GM23338 (cell line): Measurements from ENCODE around the gene PDS5A. TPM values are rescaled to one million over a fixed set of nuclear protein-coding genes. Genes with fewer than 3 reads are reported as not detected.

Experiments used
- ATAC-seq: fragments of 200-7000 bp; cut with Tn5 transposase; 3 replicates; pipeline ENCODE4 v1.9.1; 2020
- DNase-seq: peaks from one replicate; pipeline ENCODE4 v3.0.0-alpha.2; 2015; ENCODE audit warnings: low spot score
- H2AFZ ChIP-seq: fragments of 200-600 bp; sonication (generic); 2 replicates; pipeline ENCODE4 v1.8.0; 2016; ENCODE audit warnings: antibody characterized with exemption, mild to moderate bottlenecking, moderate library complexity
- H3F3A ChIP-seq: fragments of 200-600 bp; sonication (generic); replicated peaks from 2 replicates; pipeline ENCODE4 v1.8.0; 2017; ENCODE audit warnings: antibody characterized with exemption, mixed run types, low read depth
- H3K27ac ChIP-seq: fragments of 200-600 bp; sonication (generic); 2 replicates; pipeline ENCODE4 v1.6.1; 2016; ENCODE audit warnings: low read depth
- H3K27me3 ChIP-seq: fragments of 200-600 bp; sonication (generic); 2 replicates; pipeline ENCODE4 v1.8.0; 2016; ENCODE audit warnings: mild to moderate bottlenecking, mixed run types, moderate library complexity; ENCODE audit not compliant: insufficient read depth
- H3K36me3 ChIP-seq: fragments of 200-600 bp; sonication (generic); 2 replicates; pipeline ENCODE4 v1.8.0; 2016; ENCODE audit warnings: mild to moderate bottlenecking; ENCODE audit not compliant: insufficient read depth
- H3K4me1 ChIP-seq: fragments of 200-600 bp; sonication (generic); 2 replicates; pipeline ENCODE4 v1.8.0; 2016; ENCODE audit warnings: mild to moderate bottlenecking, moderate library complexity; ENCODE audit not compliant: insufficient read depth
- H3K4me2 ChIP-seq: fragments of 200-600 bp; sonication (generic); 2 replicates; pipeline ENCODE4 v1.7.1; 2017; ENCODE audit warnings: mixed run types
- H3K4me3 ChIP-seq: fragments of 200-600 bp; sonication (generic); 2 replicates; pipeline ENCODE4 v1.6.1; 2016; ENCODE audit warnings: mixed run types
- H3K79me2 ChIP-seq: fragments of 200-600 bp; sonication (generic); replicated peaks from 2 replicates; pipeline ENCODE4 v1.8.0; 2017; ENCODE audit warnings: mild to moderate bottlenecking; ENCODE audit not compliant: insufficient read depth
- H3K9me2 ChIP-seq: fragments of 200-600 bp; sonication (generic); 2 replicates; pipeline ENCODE4 v1.8.0; 2017; ENCODE audit not compliant: insufficient read depth
- H4K20me1 ChIP-seq: fragments of 200-600 bp; sonication (generic); replicated peaks from 2 replicates; pipeline ENCODE4 v1.8.0; 2017; ENCODE audit warnings: mild to moderate bottlenecking; ENCODE audit not compliant: insufficient read depth
- H3K27ac Mint-ChIP-seq: 2 replicates; pipeline ENCODE4 v1.8.0; 2020; ENCODE audit warnings: inconsistent platforms, mild to moderate bottlenecking, moderate library complexity, mixed read lengths
- H3K27me3 Mint-ChIP-seq: 3 replicates; pipeline ENCODE4 v1.8.0; 2022; ENCODE audit warnings: low read depth, mild to moderate bottlenecking, moderate library complexity, mixed read lengths, inconsistent platforms; ENCODE audit not compliant: insufficient read depth, poor library complexity
- H3K36me3 Mint-ChIP-seq: 3 replicates; pipeline ENCODE4 v1.8.0; 2021; ENCODE audit warnings: low read depth, mild to moderate bottlenecking, inconsistent platforms, moderate library complexity, mixed read lengths
- H3K4me1 Mint-ChIP-seq: 3 replicates; pipeline ENCODE4 v1.8.0; 2020; ENCODE audit warnings: mild to moderate bottlenecking, inconsistent platforms, mixed read lengths
- H3K4me3 Mint-ChIP-seq: 3 replicates; pipeline ENCODE4 v1.8.0; 2021; ENCODE audit warnings: moderate library complexity, mild to moderate bottlenecking, inconsistent platforms, mixed read lengths
- H3K9me3 Mint-ChIP-seq: 3 replicates; pipeline ENCODE4 v1.8.0; 2020; ENCODE audit warnings: moderate library complexity, mild to moderate bottlenecking, inconsistent platforms, mixed read lengths
- EZH2 ChIP-seq: fragments of 200-600 bp; sonication (generic); IDR thresholded peaks from one replicate; pipeline ENCODE4 v1.8.0; 2017; ENCODE audit warnings: antibody characterized with exemption, mild to moderate bottlenecking, low read depth; ENCODE audit not compliant: unreplicated experiment
- EZH2phosphoT487 ChIP-seq: fragments of 200-600 bp; sonication (generic); IDR thresholded peaks from one replicate; pipeline ENCODE4 v1.8.1; 2018; ENCODE audit warnings: antibody characterized with exemption; ENCODE audit not compliant: unreplicated experiment
- POLR2AphosphoS5 ChIP-seq: IDR thresholded peaks from 2 replicates; pipeline ENCODE4 v1.6.1; 2016; ENCODE audit warnings: antibody characterized with exemption, low read depth
- ZNF331 ChIP-seq: fragments of 250-450 bp; sonication (Bioruptor Pico); IDR thresholded peaks from 2 replicates; pipeline ENCODE4 v1.5.0; 2020; ENCODE audit warnings: low read depth, mild to moderate bottlenecking, moderate library complexity
- polyA plus RNA-seq: library from polyadenylated mRNA; unstranded; fragments of >200 nt; fragmentation: Nextera tagmentation; extraction: Ambion mirVana; gene quantifications from 2 replicates; pipeline ENCODE4 v1.2.1, GENCODE V29; 2016
- total RNA-seq: library from RNA; depleted of rRNA; stranded (reverse); fragments of >200 nt; shearing (Covaris generic); gene quantifications from 2 replicates; pipeline ENCODE4 v1.2.3, GENCODE V29; 2014
- TF ChIP-seq, protein P1 (sequence below): fragments of 250-450 bp; sonication (Bioruptor Pico); IDR thresholded peaks from 2 replicates; pipeline ENCODE4 v1.5.0; 2020; ENCODE audit warnings: mild to moderate bottlenecking, moderate library complexity

PDS5A gene
- total and polyA plus RNA-seq, 2 experiments from 2014 or later = 22.1 to 91.9 TPM

DNA sequence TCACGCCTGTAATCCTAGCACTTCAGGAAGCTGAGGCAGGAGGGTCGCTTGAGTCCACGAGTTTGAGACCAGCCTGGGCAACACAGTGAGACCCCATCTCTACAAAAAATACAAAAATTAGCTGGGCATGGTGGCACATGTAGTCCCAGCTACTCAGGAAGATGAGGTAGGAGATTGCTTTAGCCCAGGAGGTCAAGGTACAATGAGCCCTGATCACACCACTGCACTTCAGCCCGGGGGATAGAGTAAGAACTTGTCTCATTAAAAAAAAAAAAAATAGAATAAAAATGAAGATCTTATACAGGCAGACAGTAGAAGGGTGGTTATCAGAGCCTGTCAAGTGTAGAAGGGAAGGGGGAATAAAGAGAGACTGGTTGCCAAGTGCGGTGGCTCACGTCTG, 116.9 kb downstream of the PDS5A start (continued):
- TF ChIP-seq, protein P1, sequence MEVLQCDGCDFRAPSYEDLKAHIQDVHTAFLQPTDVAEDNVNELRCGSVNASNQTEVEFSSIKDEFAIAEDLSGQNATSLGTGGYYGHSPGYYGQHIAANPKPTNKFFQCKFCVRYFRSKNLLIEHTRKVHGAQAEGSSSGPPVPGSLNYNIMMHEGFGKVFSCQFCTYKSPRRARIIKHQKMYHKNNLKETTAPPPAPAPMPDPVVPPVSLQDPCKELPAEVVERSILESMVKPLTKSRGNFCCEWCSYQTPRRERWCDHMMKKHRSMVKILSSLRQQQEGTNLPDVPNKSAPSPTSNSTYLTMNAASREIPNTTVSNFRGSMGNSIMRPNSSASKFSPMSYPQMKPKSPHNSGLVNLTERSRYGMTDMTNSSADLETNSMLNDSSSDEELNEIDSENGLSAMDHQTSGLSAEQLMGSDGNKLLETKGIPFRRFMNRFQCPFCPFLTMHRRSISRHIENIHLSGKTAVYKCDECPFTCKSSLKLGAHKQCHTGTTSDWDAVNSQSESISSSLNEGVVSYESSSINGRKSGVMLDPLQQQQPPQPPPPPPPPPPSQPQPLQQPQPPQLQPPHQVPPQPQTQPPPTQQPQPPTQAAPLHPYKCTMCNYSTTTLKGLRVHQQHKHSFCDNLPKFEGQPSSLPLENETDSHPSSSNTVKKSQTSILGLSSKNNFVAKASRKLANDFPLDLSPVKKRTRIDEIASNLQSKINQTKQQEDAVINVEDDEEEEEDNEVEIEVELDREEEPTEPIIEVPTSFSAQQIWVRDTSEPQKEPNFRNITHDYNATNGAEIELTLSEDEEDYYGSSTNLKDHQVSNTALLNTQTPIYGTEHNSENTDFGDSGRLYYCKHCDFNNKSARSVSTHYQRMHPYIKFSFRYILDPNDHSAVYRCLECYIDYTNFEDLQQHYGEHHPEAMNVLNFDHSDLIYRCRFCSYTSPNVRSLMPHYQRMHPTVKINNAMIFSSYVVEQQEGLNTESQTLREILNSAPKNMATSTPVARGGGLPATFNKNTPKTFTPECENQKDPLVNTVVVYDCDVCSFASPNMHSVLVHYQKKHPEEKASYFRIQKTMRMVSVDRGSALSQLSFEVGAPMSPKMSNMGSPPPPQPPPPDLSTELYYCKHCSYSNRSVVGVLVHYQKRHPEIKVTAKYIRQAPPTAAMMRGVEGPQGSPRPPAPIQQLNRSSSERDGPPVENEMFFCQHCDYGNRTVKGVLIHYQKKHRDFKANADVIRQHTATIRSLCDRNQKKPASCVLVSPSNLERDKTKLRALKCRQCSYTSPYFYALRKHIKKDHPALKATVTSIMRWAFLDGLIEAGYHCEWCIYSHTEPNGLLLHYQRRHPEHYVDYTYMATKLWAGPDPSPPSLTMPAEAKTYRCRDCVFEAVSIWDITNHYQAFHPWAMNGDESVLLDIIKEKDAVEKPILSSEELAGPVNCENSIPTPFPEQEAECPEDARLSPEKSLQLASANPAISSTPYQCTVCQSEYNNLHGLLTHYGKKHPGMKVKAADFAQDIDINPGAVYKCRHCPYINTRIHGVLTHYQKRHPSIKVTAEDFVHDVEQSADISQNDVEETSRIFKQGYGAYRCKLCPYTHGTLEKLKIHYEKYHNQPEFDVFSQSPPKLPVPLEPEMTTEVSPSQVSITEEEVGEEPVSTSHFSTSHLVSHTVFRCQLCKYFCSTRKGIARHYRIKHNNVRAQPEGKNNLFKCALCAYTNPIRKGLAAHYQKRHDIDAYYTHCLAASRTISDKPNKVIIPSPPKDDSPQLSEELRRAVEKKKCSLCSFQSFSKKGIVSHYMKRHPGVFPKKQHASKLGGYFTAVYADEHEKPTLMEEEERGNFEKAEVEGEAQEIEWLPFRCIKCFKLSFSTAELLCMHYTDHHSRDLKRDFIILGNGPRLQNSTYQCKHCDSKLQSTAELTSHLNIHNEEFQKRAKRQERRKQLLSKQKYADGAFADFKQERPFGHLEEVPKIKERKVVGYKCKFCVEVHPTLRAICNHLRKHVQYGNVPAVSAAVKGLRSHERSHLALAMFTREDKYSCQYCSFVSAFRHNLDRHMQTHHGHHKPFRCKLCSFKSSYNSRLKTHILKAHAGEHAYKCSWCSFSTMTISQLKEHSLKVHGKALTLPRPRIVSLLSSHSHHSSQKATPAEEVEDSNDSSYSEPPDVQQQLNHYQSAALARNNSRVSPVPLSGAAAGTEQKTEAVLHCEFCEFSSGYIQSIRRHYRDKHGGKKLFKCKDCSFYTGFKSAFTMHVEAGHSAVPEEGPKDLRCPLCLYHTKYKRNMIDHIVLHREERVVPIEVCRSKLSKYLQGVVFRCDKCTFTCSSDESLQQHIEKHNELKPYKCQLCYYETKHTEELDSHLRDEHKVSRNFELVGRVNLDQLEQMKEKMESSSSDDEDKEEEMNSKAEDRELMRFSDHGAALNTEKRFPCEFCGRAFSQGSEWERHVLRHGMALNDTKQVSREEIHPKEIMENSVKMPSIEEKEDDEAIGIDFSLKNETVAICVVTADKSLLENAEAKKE (CRISPR knock-in tag) = no peak
- TF ChIP-seq EZH2phosphoT487 = no peak

DNA sequence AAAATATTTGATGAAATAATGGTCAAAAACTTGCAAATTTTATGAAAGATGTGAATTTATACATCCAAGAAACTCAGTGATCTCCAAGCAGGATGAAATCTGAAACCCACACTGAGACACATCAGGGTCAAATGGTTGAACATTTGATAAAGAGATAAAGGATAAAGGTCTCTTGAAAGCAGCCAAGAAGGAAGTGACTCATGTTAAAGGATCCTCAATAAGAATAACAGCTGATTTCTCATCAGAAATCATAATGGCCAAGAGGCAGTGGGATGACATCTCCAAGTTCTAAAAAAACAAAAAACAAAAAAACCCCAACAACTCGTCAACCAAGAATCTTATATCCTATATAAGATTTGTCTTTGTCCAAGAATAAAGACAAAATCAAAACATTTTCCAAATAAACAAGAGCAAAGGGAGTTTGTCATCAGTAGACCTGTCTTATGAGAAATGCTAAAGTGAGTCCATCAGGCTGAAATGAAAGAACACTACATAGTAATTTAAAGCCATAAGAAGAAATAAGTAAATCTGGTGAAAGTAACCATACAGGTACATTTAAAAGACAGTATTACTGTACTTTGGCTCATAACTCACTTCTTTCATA, 121.7 kb downstream of the PDS5A start:
- peaks cover 6% of the 10 kb centered on the region; the same call in 1 of the 2 replicates for H4K20me1 ChIP-seq
- H3K27me3 ChIP-seq = no peaks in the 10 kb centered on the region
- H3K4me1 ChIP-seq = no peaks in the 10 kb centered on the region
- Mint-ChIP-seq H3K9me3 (no peaks in the 10 kb centered on the region), H3K4me1 (no peaks in the 10 kb centered on the region), H3K36me3 (peaks cover 65% of the 10 kb centered on the region), H3K27me3 (peaks cover 1% of the 10 kb centered on the region), H3K4me3 (no peak overlapping the region), H3K27ac (no peak overlapping the region)
- H3K36me3 ChIP-seq = peaks cover 16% of the 10 kb centered on the region; the same call in 1 of the 2 replicates
- DNase-seq (no peak), ATAC-seq (no peak)
- TF ChIP-seq ZNF331 (CRISPR knock-in tag) (no peak), EZH2 (no peak), POLR2AphosphoS5 (no peak)
- H3K9me2 ChIP-seq = no peaks in the 10 kb centered on the region
- no peak overlapping the region for H3K27ac ChIP-seq
- no peak overlapping the region for H2AFZ ChIP-seq
- no peak overlapping the region for H3K4me3 ChIP-seq
- H3K4me2 ChIP-seq = no peak overlapping the region
- H3F3A ChIP-seq = no peaks in the 10 kb centered on the region
- H3K79me2 ChIP-seq = 0 out of 2 replicates have a peak, but pooled peaks cover 4% of the 10 kb centered on the region
